ENCODE measurements around the gene SPECC1L.

DNA sequence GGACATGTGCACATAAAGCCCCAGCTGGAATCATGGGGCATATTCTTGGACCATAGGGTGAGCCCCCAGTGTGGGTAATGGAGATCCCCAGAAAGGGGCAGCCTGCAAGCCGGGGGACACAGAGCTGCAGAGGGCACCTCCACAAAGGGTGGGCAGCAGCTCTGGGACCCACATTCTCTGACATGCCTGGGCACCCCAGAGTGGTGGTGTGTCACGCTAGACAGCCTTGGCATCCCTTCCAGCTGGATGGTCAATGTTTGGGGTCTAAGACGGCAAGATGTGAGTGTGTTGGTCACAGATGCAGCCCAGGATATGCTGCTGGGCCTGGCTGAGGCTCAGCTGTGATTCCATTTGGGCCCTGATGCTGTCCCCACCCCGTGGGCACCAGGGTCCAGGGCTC is 166.5 kb downstream of the SPECC1L start:
- TF ChIP-seq, protein P1, sequence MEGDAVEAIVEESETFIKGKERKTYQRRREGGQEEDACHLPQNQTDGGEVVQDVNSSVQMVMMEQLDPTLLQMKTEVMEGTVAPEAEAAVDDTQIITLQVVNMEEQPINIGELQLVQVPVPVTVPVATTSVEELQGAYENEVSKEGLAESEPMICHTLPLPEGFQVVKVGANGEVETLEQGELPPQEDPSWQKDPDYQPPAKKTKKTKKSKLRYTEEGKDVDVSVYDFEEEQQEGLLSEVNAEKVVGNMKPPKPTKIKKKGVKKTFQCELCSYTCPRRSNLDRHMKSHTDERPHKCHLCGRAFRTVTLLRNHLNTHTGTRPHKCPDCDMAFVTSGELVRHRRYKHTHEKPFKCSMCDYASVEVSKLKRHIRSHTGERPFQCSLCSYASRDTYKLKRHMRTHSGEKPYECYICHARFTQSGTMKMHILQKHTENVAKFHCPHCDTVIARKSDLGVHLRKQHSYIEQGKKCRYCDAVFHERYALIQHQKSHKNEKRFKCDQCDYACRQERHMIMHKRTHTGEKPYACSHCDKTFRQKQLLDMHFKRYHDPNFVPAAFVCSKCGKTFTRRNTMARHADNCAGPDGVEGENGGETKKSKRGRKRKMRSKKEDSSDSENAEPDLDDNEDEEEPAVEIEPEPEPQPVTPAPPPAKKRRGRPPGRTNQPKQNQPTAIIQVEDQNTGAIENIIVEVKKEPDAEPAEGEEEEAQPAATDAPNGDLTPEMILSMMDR (IDR thresholded peaks at IDR 0.05): no peak
- TF ChIP-seq POLR2A (IDR thresholded peaks at IDR 0.05): no peak
